ENCODE data around the gene POGZ.

The POGZ gene

DNA sequence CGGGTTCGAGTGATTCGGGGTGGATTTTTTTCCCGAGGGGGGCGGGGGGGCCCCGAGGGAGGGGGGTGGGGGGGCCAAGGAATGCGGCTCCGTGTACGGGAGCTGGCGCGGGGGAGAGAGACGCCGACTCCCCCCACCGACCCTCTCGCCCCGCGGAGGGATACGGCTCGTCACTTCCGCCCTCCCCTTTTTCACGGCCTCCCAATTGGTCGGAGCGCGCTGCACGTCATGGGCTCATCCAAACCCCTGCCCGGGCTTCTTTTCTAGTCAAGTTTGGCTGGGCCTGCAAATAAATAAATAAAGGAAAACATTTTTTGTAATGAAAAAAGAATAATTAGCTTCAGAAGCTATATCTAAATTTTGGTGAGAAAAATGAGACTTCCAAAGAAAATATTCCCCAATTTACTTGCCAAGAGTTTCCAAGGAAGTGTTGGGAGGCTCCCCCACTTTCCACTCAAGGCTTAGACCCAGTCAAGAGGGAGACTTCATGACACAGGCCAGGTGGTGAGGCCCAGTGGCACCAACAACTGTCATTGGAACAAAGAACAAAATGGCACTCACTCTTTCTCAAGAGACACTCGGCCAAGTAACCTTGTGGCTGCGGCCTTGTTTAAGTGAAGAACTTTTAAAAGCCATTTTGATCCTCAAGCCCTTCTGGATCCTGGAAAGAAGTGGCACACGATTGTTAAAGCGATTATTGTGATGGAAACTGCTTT lies at the start of gene POGZ:
TSS of gene POGZ (minus strand) at position 164 of the 716 bp plus-strand sequence. CDS start 17,290 bp downstream, outside the sequence.
- peaks cover 31 to 40% (median 38%) of the 10 kb centered on the region in 10 experiments for H3K4me1 ChIP-seq
- H4K20me1 ChIP-seq: peaks cover 25 to 39% (median 31%) of the 10 kb centered on the region in 11 experiments; a peak in 21 of 22 replicates
- no peak for TF ChIP-seq Cebpa-rat (IDR thresholded peaks at IDR 0.05)
- H3K4me3 ChIP-seq: peak within 1 kb of the TSS; percentile 70 to 78 (median 75)
- no peaks in the 10 kb centered on the region for H3K27me3 ChIP-seq
- H3K36me3 ChIP-seq: peaks cover 3 to 5% (median 5%) of the 10 kb centered on the region in 11 experiments; a peak in 15 of 22 replicates
- H3K9me3 ChIP-seq (replicated peaks in 1 of 11): no peaks in the 10 kb centered on the region
- H3K27ac ChIP-seq: peak within 1 kb of the TSS; percentile 81 to 93 (median 87)
- peak within 1 kb of the TSS; percentile 84 to 96 (median 90) for H3K4me2 ChIP-seq
- H3K9ac ChIP-seq: peak within 1 kb of the TSS; percentile 84 to 89 (median 87)

DNA sequence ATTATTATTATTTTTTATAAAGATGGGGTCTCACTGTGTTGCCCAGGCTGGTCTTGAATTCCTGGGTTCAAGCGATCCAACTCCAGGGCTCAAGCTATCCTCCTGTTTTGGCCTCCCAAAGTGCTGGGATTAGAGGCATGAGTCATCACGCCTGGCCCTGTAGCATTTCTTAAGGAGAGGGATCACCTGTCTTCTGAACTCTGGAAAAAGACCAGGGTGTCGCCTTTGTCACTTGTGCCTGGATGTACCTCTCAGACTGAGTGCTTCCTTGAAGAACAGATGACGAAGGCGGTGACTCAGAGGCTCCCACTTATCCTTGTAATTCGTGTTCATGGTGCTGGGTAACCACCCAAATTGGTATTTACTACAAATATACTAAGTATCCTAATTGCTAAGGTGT lies 49.5 kb upstream of the POGZ start:
- no peak for TF ChIP-seq Cebpa-rat (IDR thresholded peaks at IDR 0.05)
- H3K36me3 ChIP-seq: no peaks in the 10 kb centered on the region
- H3K4me2 ChIP-seq: no peak overlapping the region; a peak in 2 of 22 replicates
- no peak overlapping the region for H3K4me3 ChIP-seq
- peaks cover 0 to 9% (median 0%) of the 10 kb centered on the region in 11 experiments; a peak in 1 of 22 replicates for H4K20me1 ChIP-seq
- H3K4me1 ChIP-seq: peaks cover 20 to 41% (median 39%) of the 10 kb centered on the region in 10 experiments
- no peak overlapping the region for H3K27ac ChIP-seq
- no peaks in the 10 kb centered on the region for H3K9me3 ChIP-seq (replicated peaks in 1 of 11)
- H3K9ac ChIP-seq: no peak overlapping the region
- H3K27me3 ChIP-seq: peaks cover 0 to 18% (median 0%) of the 10 kb centered on the region in 11 experiments; a peak in 7 of 22 replicates

DNA sequence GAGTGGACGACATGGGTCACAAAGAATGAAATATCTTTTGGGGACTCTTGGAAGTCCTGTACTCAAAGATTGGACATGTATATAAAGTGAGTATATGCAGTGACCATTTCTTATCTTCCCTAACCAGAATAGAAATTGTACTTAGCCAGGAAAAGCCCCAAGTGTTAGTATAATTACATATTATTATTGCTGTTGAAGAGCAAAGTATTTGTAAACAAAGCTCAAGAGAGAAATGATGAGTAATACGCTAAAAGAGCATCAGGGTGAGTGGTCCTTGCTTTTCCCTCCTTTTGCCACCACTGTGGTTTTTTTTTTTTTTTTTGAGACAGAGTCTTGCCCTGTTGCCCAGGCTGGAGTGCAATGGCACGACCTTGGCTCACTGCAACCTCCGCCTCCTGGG lies 45.5 kb upstream of the POGZ start:
- Histone ChIP-seq H3K36me3 (no peaks in the 10 kb centered on the region), H3K4me2 (no peak overlapping the region), H3K4me3 (no peak overlapping the region), H3K27ac (no peak overlapping the region), H3K9me3 (replicated peaks in 1 of 11) (no peaks in the 10 kb centered on the region), H3K9ac (no peak overlapping the region), H4K20me1 (no peaks in the 10 kb centered on the region), H3K27me3 (peaks cover 0 to under 1% (median 0%) of the 10 kb centered on the region in 11 experiments; a peak in 1 of 22 replicates), H3K4me1 (peaks cover 0 to 7% (median 5%) of the 10 kb centered on the region in 10 experiments; a peak in 14 of 20 replicates)
- no peak for TF ChIP-seq Cebpa-rat (IDR thresholded peaks at IDR 0.05)

DNA sequence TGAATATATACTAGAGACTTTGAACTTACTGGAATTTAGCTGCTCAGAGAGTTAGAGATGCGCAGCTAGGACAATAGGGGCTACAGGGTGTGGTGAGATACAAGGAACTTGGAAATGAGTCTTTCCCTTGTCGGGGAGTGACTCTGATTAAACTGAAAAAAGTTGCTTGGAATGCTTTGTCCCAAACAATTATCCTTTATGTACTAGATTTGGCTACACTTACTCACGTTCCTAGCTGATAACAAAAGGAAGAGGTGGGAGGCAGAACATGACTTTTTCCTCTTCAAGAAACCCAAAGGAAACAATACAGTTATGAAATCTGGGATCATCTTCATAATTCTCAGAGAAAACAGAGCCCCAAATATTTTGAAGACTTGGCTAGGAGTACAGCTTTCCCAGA lies 45.0 kb upstream of the POGZ start:
- no peak overlapping the region for H3K4me3 ChIP-seq
- no peaks in the 10 kb centered on the region for H3K27me3 ChIP-seq
- no peak overlapping the region for H3K27ac ChIP-seq
- H3K9ac ChIP-seq: no peak overlapping the region
- no peaks in the 10 kb centered on the region for H3K9me3 ChIP-seq (replicated peaks in 1 of 11)
- no peaks in the 10 kb centered on the region for H4K20me1 ChIP-seq
- H3K4me1 ChIP-seq: peaks cover 0 to 2% (median under 1%) of the 10 kb centered on the region in 10 experiments; a peak in 5 of 20 replicates
- H3K36me3 ChIP-seq: no peaks in the 10 kb centered on the region
- no peak for TF ChIP-seq Cebpa-rat (IDR thresholded peaks at IDR 0.05)
- no peak overlapping the region for H3K4me2 ChIP-seq

GRCh38 chr1:151502859-151503780 lies 43.8 kb upstream of the POGZ start:
- Histone ChIP-seq H3K9ac (no peak overlapping the region), H3K27me3 (no peaks in the 10 kb centered on the region), H3K36me3 (no peaks in the 10 kb centered on the region), H3K27ac (no peak overlapping the region), H3K4me2 (no peak overlapping the region), H3K4me3 (no peak overlapping the region), H3K4me1 (no peaks in the 10 kb centered on the region), H4K20me1 (no peaks in the 10 kb centered on the region), H3K9me3 (replicated peaks in 1 of 11) (no peaks in the 10 kb centered on the region)
- TF ChIP-seq Cebpa-rat (IDR thresholded peaks at IDR 0.05): no peak

DNA sequence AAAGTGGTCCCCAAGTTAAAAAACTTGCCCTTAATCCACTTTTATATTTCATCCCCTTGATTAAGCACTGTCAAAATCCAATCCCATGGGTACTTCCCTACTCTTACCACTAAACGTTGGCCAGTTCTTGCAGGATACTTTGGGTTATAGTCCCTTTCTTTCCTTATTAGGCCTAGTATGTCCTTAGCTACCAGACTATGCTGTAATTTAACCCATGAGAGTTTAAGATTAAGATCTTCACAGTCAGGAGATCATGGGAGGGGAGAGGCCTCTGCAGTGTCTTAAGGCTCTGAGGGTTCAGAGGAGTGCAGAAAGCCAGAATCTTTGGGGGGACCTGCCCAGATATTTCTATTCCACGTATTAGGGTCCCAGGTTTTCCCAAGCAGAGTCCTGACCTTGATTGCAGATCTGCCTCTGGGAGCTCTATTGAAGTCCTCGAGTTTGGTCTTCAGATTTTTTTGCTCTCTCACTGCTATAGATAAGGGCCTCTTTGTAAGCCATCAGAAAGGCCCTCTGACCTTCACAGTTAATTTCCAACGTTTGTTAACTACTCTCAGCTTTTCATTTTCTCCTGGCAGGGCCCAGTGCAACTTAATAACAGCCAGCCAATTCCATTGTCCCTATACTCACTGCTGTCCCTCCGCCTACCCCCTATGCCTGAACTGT lies 42.9 kb upstream of the POGZ start:
- Histone ChIP-seq H3K36me3 (no peaks in the 10 kb centered on the region), H3K27me3 (no peaks in the 10 kb centered on the region), H3K4me1 (no peaks in the 10 kb centered on the region), H3K4me2 (no peak overlapping the region), H3K27ac (no peak overlapping the region), H4K20me1 (no peaks in the 10 kb centered on the region), H3K4me3 (no peak overlapping the region), H3K9me3 (replicated peaks in 1 of 11) (no peaks in the 10 kb centered on the region), H3K9ac (no peak overlapping the region)
- TF ChIP-seq Cebpa-rat (IDR thresholded peaks at IDR 0.05): no peak

DNA sequence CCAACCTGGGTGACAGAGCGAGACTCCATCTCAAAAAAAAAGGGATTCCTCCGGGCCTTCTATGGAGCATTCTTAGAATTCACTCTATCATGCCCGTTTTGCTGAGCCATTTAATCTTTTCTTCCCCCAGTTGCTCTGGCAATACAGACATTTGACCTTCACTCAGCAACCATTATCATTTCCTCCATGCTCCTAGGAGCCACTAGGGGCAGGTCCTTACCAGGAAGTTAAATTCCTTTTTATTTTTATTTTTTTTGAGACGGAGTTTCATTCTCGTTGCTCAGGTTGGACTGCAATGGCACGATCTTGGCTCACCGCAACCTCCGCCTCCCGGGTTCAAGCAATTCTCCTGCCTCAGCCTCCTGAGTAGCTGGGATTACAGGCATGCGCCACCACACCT lies 42.2 kb upstream of the POGZ start:
- no peak overlapping the region for H3K9ac ChIP-seq

GRCh38 chr1:151499930-151500329 lies 40.6 kb upstream of the POGZ start:
- Histone ChIP-seq H3K4me3 (no peak overlapping the region), H3K27me3 (no peaks in the 10 kb centered on the region), H3K36me3 (no peaks in the 10 kb centered on the region), H4K20me1 (no peaks in the 10 kb centered on the region), H3K4me2 (no peak overlapping the region), H3K27ac (no peak overlapping the region), H3K9ac (no peak overlapping the region), H3K9me3 (replicated peaks in 1 of 11) (no peaks in the 10 kb centered on the region), H3K4me1 (no peaks in the 10 kb centered on the region)
- no peak for TF ChIP-seq Cebpa-rat (IDR thresholded peaks at IDR 0.05)

More for the DNA sequence above, 42.2 kb upstream of the POGZ start:
- no peaks in the 10 kb centered on the region for H3K36me3 ChIP-seq
- no peaks in the 10 kb centered on the region for H3K4me1 ChIP-seq
- H3K4me3 ChIP-seq: no peak overlapping the region
- no peak overlapping the region for H3K27ac ChIP-seq
- H3K9me3 ChIP-seq (replicated peaks in 1 of 11): no peaks in the 10 kb centered on the region
- H3K4me2 ChIP-seq: no peak overlapping the region
- TF ChIP-seq Cebpa-rat (IDR thresholded peaks at IDR 0.05): no peak
- H3K27me3 ChIP-seq: no peaks in the 10 kb centered on the region
- no peaks in the 10 kb centered on the region for H4K20me1 ChIP-seq

- TF ChIP-seq Cebpa-rat (IDR thresholded peaks at IDR 0.05): no peak
- Histone ChIP-seq H3K9me3 (replicated peaks in 1 of 11) (no peaks in the 10 kb centered on the region), H4K20me1 (no peaks in the 10 kb centered on the region), H3K4me3 (no peak overlapping the region), H3K4me1 (no peaks in the 10 kb centered on the region), H3K9ac (no peak overlapping the region), H3K4me2 (no peak overlapping the region), H3K27me3 (no peaks in the 10 kb centered on the region), H3K36me3 (no peaks in the 10 kb centered on the region), H3K27ac (no peak overlapping the region)
Measured at GRCh38 chr1:151499365-151499764, 40.1 kb upstream of the POGZ start.
